ENCODE measurements around the gene TP53I11.

TP53I11 gene

GRCh38 chr11:44938066-44938691 lies 12.5 kb downstream of the TP53I11 start:
- DNase-seq: no peak

- DNase-seq: no peak
Observed at GRCh38 chr11:44936951-44937543, 13.6 kb downstream of the TP53I11 start.

GRCh38 chr11:44936525-44936924 lies 14.2 kb downstream of the TP53I11 start:
- no peak for DNase-seq

- no peak for DNase-seq
Observed at GRCh38 chr11:44934735-44935250, 15.9 kb downstream of the TP53I11 start.

- DNase-seq: no peak
Observed at GRCh38 chr11:44934110-44934509, 16.6 kb downstream of the TP53I11 start.

- DNase-seq: no peak
Observed at GRCh38 chr11:44931466-44931865, 19.2 kb downstream of the TP53I11 start.

GRCh38 chr11:44930588-44931302 lies 19.9 kb downstream of the TP53I11 start:
- no peak for DNase-seq

- no peak for DNase-seq
Observed at GRCh38 chr11:44928816-44929215, 21.9 kb downstream of the TP53I11 start.

GRCh38 chr11:44928144-44928543 lies 22.5 kb downstream of the TP53I11 start:
- DNase-seq: no peak

GRCh38 chr11:44927174-44927661 lies 23.5 kb downstream of the TP53I11 start:
- DNase-seq: peak; percentile 35

GRCh38 chr11:44926036-44926435 lies 24.6 kb downstream of the TP53I11 start:
- no peak for DNase-seq

- DNase-seq: no peak
Observed at GRCh38 chr11:44923806-44924205, 26.9 kb downstream of the TP53I11 start.

GRCh38 chr11:44923115-44923514 lies 27.6 kb downstream of the TP53I11 start:
- DNase-seq: no peak

GRCh38 chr11:44920451-44920850 lies 30.2 kb downstream of the TP53I11 start:
- no peak for DNase-seq

- no peak for DNase-seq
Observed at GRCh38 chr11:44917741-44918140, 32.9 kb downstream of the TP53I11 start.

GRCh38 chr11:44916801-44917385 lies 33.8 kb downstream of the TP53I11 start:
- no peak for DNase-seq

- DNase-seq: no peak
Observed at GRCh38 chr11:44916331-44916730, 34.4 kb downstream of the TP53I11 start.

- DNase-seq: no peak
Observed at GRCh38 chr11:44915621-44916020, 35.1 kb downstream of the TP53I11 start.

- no peak for DNase-seq
Observed at GRCh38 chr11:44915004-44915403, 35.7 kb downstream of the TP53I11 start.

GRCh38 chr11:44914105-44914504 lies 36.6 kb downstream of the TP53I11 start:
- no peak for DNase-seq

GRCh38 chr11:44913502-44913901 lies 37.2 kb downstream of the TP53I11 start:
- peak; percentile 31 for DNase-seq

- no peak for DNase-seq
Observed at GRCh38 chr11:44912270-44912987, 38.3 kb downstream of the TP53I11 start.
